ENCODE measurements around the gene SOX1.

SOX1 gene

GRCh38 chr13:112073245-112074138 is 6.5 kb downstream of the SOX1 start:
- DNase-seq, result no peak

GRCh38 chr13:112074139-112074865 is 7.4 kb downstream of the SOX1 start:
- DNase-seq, result no peak

GRCh38 chr13:112077729-112078128 is 10.8 kb downstream of the SOX1 start:
- DNase-seq, result no peak

- DNase-seq, result no peak
Measured at GRCh38 chr13:112078216-112078615, 11.3 kb downstream of the SOX1 start.

GRCh38 chr13:112078879-112079531 is 12.1 kb downstream of the SOX1 start:
- DNase-seq, result no peak

GRCh38 chr13:112079696-112080095 is 12.7 kb downstream of the SOX1 start:
- no peak for DNase-seq

- no peak for DNase-seq
Measured at GRCh38 chr13:112083971-112084370, 17.0 kb downstream of the SOX1 start.

GRCh38 chr13:112092453-112092852 is 25.5 kb downstream of the SOX1 start:
- no peak for DNase-seq

GRCh38 chr13:112095354-112095753 is 28.4 kb downstream of the SOX1 start:
- DNase-seq, result no peak

- no peak for DNase-seq
Measured at GRCh38 chr13:112096959-112097358, 30.0 kb downstream of the SOX1 start.

GRCh38 chr13:112097770-112098169 is 30.8 kb downstream of the SOX1 start:
- no peak for DNase-seq

- no peak for DNase-seq
Measured at GRCh38 chr13:112098699-112099098, 31.8 kb downstream of the SOX1 start.

GRCh38 chr13:112101360-112101930 is 34.5 kb downstream of the SOX1 start:
- no peak for DNase-seq

GRCh38 chr13:112102243-112102642 is 35.3 kb downstream of the SOX1 start:
- DNase-seq, result no peak

- DNase-seq, result no peak
Measured at GRCh38 chr13:112103260-112103838, 36.4 kb downstream of the SOX1 start.

- DNase-seq, result no peak
Measured at GRCh38 chr13:112103961-112104880, 37.3 kb downstream of the SOX1 start.

GRCh38 chr13:112104881-112105234 is 37.9 kb downstream of the SOX1 start:
- DNase-seq, result no peak

GRCh38 chr13:112105244-112105681 is 38.3 kb downstream of the SOX1 start:
- no peak for DNase-seq

GRCh38 chr13:112105892-112106291 is 38.9 kb downstream of the SOX1 start:
- DNase-seq, result no peak

GRCh38 chr13:112106478-112107141 is 39.7 kb downstream of the SOX1 start:
- no peak for DNase-seq

GRCh38 chr13:112107289-112107688 is 40.3 kb downstream of the SOX1 start:
- no peak for DNase-seq
